Erythroblast (primary cell): ENCODE data around the gene DCPS.

Experiments
- GATA1 ChIP-seq: IDR thresholded peaks from 2 replicates; pipeline ENCODE4 v1.6.1; 2011; ENCODE audit warnings: low read depth, mild to moderate bottlenecking, control low read depth, low read length, moderate library complexity
- POLR2A ChIP-seq: IDR thresholded peaks from 2 replicates; pipeline ENCODE4 v1.6.1; 2011; ENCODE audit warnings: mild to moderate bottlenecking, low read length

GRCh38 chr11:126293726-126294125 lies 10.1 kb upstream of the DCPS start:
- no peak for TF ChIP-seq POLR2A
- TF ChIP-seq GATA1 = no peak
